H1 (cell line): ENCODE results near the gene ZFP36L1. TPM values are rescaled to one million over a fixed set of nuclear protein-coding genes. Genes with fewer than 3 reads are reported as not detected.

ENCODE experiments used
- BCL11A ChIP-seq, 2 experiments: IDR thresholded peaks; one replicate each; pipeline ENCODE4 v1.6.1; 2011; ENCODE audit warnings: low read depth in 2 of 2, low read length in 2 of 2, mild to moderate bottlenecking in 2 of 2
- CBX8 ChIP-seq: fragments of 300-800, 300-1000 bp; sonication (generic); IDR thresholded peaks from 2 replicates; pipeline ENCODE4 v1.7.1; 2016; ENCODE audit warnings: low read depth, low read length, borderline replicate concordance
- CTBP2 ChIP-seq: IDR thresholded peaks from 2 replicates; pipeline ENCODE4 v1.7.0; 2011; ENCODE audit warnings: borderline replicate concordance, mild to moderate bottlenecking, moderate library complexity, mixed read lengths, low read length; ENCODE audit not compliant: insufficient read depth, insufficient read length
- NANOG ChIP-seq: IDR thresholded peaks from 2 replicates; pipeline ENCODE4 v1.6.1; 2011; ENCODE audit warnings: low read length, low read depth, mild to moderate bottlenecking, inconsistent platforms; ENCODE audit not compliant: insufficient read depth, poor library complexity, severe bottlenecking
- RFX5 ChIP-seq: IDR thresholded peaks from 2 replicates; pipeline ENCODE4 v1.6.1; 2011; ENCODE audit warnings: low read depth, low read length, improper control_type of control experiment, borderline replicate concordance
- SAP30 ChIP-seq: fragments of 300-600 bp; sonication (generic); IDR thresholded peaks from 2 replicates; pipeline ENCODE4 v1.7.1; 2012; ENCODE audit warnings: low read length, moderate library complexity, mild to moderate bottlenecking, inconsistent platforms; ENCODE audit not compliant: insufficient read depth, insufficient replicate concordance
- SIX5 ChIP-seq: IDR thresholded peaks from 2 replicates; pipeline ENCODE4 v1.6.1; 2011; ENCODE audit warnings: mild to moderate bottlenecking, low read depth, low read length
- SRF ChIP-seq: IDR thresholded peaks from 2 replicates; pipeline ENCODE4 v1.6.1; 2011; ENCODE audit warnings: mild to moderate bottlenecking, low read depth, low read length, moderate library complexity
- TAF7 ChIP-seq: optimal IDR thresholded peaks from 2 replicates; pipeline ENCODE3; 2011; ENCODE audit warnings: low read depth, mild to moderate bottlenecking, inconsistent platforms, low read length, moderate library complexity, borderline replicate concordance
- polyA plus RNA-seq, 7 experiments: library from polyadenylated mRNA; depleted of rRNA in 3 of 7; stranded (reverse) in 5 of 7; unstranded in 2 of 7; fragments of >200 nt in 5 of 7; fragments of 200-250 nt in 2 of 7; gene quantifications; 1 replicate in 5 of 7; 2 replicates in 1 of 7; 4 replicates in 1 of 7; pipeline versions ENCODE4 v1.2.1 to v1.2.3, GENCODE V29; 2011 to 2013; ENCODE audit warnings: missing spikeins in 2 of 7, mixed read lengths in 2 of 7
- total RNA-seq: library from RNA; stranded (reverse); fragmentation: NEBNext Ultra II Directional; extraction: Animal tissue kit (Norgen Biotek cat#: 25700); gene quantifications from 2 replicates; pipeline ENCODE4 v1.2.1, GENCODE V29; 2021
- TF ChIP-seq, protein P1 (sequence below): fragments of 300-600 bp; sonication (generic); IDR thresholded peaks from 2 replicates; pipeline ENCODE4 v1.7.1; 2012; ENCODE audit warnings: low read length, moderate library complexity, mild to moderate bottlenecking, inconsistent platforms; ENCODE audit not compliant: insufficient replicate concordance
- TF ChIP-seq, protein P2 (sequence below): IDR thresholded peaks from 2 replicates; pipeline ENCODE4 v1.6.1; 2012; ENCODE audit warnings: inconsistent platforms

Gene ZFP36L1
- total and polyA plus RNA-seq, 2 of the 8 experiments (the other 6 are each of a cell fraction or from before 2014, with no cell fraction given): 80.4 to 132 TPM

DNA sequence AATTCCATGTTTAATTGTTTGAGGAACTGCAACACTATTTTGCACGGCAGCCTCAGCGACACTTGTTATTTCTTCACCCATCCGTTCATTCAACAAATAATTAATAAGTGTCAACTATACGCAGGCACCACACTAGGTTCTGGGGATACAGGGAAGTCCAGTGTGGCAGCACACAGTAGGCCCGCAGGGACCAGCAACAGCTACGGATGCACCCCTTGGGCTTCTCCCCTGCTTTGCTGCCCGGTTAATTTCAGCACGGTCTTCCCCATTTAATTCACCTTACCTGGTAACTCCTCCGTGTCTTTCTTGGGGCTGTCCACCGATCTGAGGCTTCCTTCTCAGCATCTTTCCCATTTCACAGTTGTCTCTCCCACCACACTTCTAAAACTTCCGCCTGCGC, 48.3 kb downstream of the ZFP36L1 start (continued):
- TF ChIP-seq, protein P1, sequence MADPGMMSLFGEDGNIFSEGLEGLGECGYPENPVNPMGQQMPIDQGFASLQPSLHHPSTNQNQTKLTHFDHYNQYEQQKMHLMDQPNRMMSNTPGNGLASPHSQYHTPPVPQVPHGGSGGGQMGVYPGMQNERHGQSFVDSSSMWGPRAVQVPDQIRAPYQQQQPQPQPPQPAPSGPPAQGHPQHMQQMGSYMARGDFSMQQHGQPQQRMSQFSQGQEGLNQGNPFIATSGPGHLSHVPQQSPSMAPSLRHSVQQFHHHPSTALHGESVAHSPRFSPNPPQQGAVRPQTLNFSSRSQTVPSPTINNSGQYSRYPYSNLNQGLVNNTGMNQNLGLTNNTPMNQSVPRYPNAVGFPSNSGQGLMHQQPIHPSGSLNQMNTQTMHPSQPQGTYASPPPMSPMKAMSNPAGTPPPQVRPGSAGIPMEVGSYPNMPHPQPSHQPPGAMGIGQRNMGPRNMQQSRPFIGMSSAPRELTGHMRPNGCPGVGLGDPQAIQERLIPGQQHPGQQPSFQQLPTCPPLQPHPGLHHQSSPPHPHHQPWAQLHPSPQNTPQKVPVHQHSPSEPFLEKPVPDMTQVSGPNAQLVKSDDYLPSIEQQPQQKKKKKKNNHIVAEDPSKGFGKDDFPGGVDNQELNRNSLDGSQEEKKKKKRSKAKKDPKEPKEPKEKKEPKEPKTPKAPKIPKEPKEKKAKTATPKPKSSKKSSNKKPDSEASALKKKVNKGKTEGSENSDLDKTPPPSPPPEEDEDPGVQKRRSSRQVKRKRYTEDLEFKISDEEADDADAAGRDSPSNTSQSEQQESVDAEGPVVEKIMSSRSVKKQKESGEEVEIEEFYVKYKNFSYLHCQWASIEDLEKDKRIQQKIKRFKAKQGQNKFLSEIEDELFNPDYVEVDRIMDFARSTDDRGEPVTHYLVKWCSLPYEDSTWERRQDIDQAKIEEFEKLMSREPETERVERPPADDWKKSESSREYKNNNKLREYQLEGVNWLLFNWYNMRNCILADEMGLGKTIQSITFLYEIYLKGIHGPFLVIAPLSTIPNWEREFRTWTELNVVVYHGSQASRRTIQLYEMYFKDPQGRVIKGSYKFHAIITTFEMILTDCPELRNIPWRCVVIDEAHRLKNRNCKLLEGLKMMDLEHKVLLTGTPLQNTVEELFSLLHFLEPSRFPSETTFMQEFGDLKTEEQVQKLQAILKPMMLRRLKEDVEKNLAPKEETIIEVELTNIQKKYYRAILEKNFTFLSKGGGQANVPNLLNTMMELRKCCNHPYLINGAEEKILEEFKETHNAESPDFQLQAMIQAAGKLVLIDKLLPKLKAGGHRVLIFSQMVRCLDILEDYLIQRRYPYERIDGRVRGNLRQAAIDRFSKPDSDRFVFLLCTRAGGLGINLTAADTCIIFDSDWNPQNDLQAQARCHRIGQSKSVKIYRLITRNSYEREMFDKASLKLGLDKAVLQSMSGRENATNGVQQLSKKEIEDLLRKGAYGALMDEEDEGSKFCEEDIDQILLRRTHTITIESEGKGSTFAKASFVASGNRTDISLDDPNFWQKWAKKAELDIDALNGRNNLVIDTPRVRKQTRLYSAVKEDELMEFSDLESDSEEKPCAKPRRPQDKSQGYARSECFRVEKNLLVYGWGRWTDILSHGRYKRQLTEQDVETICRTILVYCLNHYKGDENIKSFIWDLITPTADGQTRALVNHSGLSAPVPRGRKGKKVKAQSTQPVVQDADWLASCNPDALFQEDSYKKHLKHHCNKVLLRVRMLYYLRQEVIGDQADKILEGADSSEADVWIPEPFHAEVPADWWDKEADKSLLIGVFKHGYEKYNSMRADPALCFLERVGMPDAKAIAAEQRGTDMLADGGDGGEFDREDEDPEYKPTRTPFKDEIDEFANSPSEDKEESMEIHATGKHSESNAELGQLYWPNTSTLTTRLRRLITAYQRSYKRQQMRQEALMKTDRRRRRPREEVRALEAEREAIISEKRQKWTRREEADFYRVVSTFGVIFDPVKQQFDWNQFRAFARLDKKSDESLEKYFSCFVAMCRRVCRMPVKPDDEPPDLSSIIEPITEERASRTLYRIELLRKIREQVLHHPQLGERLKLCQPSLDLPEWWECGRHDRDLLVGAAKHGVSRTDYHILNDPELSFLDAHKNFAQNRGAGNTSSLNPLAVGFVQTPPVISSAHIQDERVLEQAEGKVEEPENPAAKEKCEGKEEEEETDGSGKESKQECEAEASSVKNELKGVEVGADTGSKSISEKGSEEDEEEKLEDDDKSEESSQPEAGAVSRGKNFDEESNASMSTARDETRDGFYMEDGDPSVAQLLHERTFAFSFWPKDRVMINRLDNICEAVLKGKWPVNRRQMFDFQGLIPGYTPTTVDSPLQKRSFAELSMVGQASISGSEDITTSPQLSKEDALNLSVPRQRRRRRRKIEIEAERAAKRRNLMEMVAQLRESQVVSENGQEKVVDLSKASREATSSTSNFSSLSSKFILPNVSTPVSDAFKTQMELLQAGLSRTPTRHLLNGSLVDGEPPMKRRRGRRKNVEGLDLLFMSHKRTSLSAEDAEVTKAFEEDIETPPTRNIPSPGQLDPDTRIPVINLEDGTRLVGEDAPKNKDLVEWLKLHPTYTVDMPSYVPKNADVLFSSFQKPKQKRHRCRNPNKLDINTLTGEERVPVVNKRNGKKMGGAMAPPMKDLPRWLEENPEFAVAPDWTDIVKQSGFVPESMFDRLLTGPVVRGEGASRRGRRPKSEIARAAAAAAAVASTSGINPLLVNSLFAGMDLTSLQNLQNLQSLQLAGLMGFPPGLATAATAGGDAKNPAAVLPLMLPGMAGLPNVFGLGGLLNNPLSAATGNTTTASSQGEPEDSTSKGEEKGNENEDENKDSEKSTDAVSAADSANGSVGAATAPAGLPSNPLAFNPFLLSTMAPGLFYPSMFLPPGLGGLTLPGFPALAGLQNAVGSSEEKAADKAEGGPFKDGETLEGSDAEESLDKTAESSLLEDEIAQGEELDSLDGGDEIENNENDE: no peak
- TF ChIP-seq CTBP2: no peak
- no peak for TF ChIP-seq RFX5
- TF ChIP-seq, protein P2, sequence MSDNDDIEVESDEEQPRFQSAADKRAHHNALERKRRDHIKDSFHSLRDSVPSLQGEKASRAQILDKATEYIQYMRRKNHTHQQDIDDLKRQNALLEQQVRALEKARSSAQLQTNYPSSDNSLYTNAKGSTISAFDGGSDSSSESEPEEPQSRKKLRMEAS: no peak
- no peak for TF ChIP-seq SAP30
- TF ChIP-seq TAF7: no peak
- TF ChIP-seq BCL11A (IDR thresholded peaks at IDR 0.05; ENCODE audit: low read depth in 2 of 2, low read length in 2 of 2): no peak
- no peak for TF ChIP-seq SRF
- TF ChIP-seq SIX5: no peak
- TF ChIP-seq NANOG: no peak
- TF ChIP-seq CBX8: no peak
